GM12878 (cell line): ENCODE data around the gene CYP2C18. TPM values are rescaled to one million over a fixed set of nuclear protein-coding genes. Genes with fewer than 3 reads are reported as not detected.

Experiments
- ATAC-seq: fragments of 200-7000 bp; cut with Tn5 transposase; 3 replicates; pipeline ENCODE4 v1.9.1; 2020; ENCODE audit warnings: mild to moderate bottlenecking, moderate library complexity
- BruUV-seq: library from RNA; stranded (reverse); fragments of 400-500 nt; replicated peaks from 2 replicates; lab custom pipeline; 2021; lab: Mats Ljungman, UMichigan
- CTCF ChIA-PET: fragments of 300-600 bp; sonication (Branson Sonifier 250); formaldehyde crosslinking; extraction: SDS; loops from one replicate; lab custom pipeline; 2021; ENCODE audit warnings: inconsistent platforms; lab: Yijun Ruan, JAX
- POLR2A ChIA-PET: fragments of 350-600 bp; formaldehyde crosslinking; extraction: SDS; loops from one replicate; lab custom pipeline; 2021; ENCODE audit warnings: inconsistent platforms; lab: Charles Lee
- RAD21 ChIA-PET: fragments of 300-600 bp; sonication (Branson Sonifier 250); formaldehyde crosslinking; loops from one replicate; lab custom pipeline; 2023; ENCODE audit warnings: antibody characterized with exemption; ENCODE audit not compliant: unreplicated experiment; lab: Charles Lee
- SMC1A ChIA-PET: fragments of 300-600 bp; sonication (Branson Sonifier 250); formaldehyde crosslinking; loops from one replicate; lab custom pipeline; 2023; ENCODE audit not compliant: unreplicated experiment, uncharacterized antibody; lab: Charles Lee
- DNase-seq: peaks from one replicate; pipeline ENCODE4 v3.0.0-alpha.2; 2011; ENCODE audit warnings: low read depth, low spot score
- FAIRE-seq: peaks from 3 replicates; lab custom pipeline; 2011; peaks lifted over from hg19 to GRCh38; lab: Jason Lieb, UNC
- H2AFZ ChIP-seq: 2 replicates; pipeline ENCODE4 v1.6.0; 2011; ENCODE audit warnings: low read depth, low read length, control low read depth; ENCODE audit not compliant: control insufficient read depth
- H3K27ac ChIP-seq: 2 replicates; pipeline ENCODE4 v1.5.1; 2011; ENCODE audit warnings: control low read depth; ENCODE audit not compliant: control insufficient read depth, insufficient read depth
- H3K27me3 ChIP-seq, 2 experiments: replicated peaks in 1 of 2; 2 replicates each; pipeline versions ENCODE4 v1.6.0 to v1.6.1; 2011; ENCODE audit warnings: low read length in 1 of 2; ENCODE audit not compliant: control insufficient read depth in 2 of 2, insufficient read depth in 2 of 2
- H3K36me3 ChIP-seq, 2 experiments: 2 replicates each; pipeline ENCODE4 v1.5.1; 2011; ENCODE audit warnings: low read length in 1 of 2; ENCODE audit not compliant: control insufficient read depth in 2 of 2, insufficient read depth in 2 of 2
- H3K4me1 ChIP-seq: 2 replicates; pipeline ENCODE4 v1.6.1; 2011; ENCODE audit warnings: mild to moderate bottlenecking, low read length, moderate library complexity, mixed read lengths; ENCODE audit not compliant: control insufficient read depth, insufficient read depth
- H3K4me2 ChIP-seq: 2 replicates; pipeline ENCODE4 v1.6.0; 2011; ENCODE audit warnings: control low read depth; ENCODE audit not compliant: control insufficient read depth, insufficient read depth
- H3K4me3 ChIP-seq: fragments of 200-600 bp; sonication (generic); 2 replicates; pipeline ENCODE4 v1.5.1; 2016
- H3K79me2 ChIP-seq: 2 replicates; pipeline ENCODE4 v1.6.0; 2011; ENCODE audit warnings: low read length; ENCODE audit not compliant: control insufficient read depth, insufficient read depth
- H3K9ac ChIP-seq: 2 replicates; pipeline ENCODE4 v1.8.0; 2011; ENCODE audit warnings: low read length, control low read depth, mixed read lengths; ENCODE audit not compliant: control insufficient read depth, insufficient read depth
- H3K9me3 ChIP-seq: replicated peaks from 3 replicates; pipeline ENCODE4 v1.5.1; 2011; ENCODE audit warnings: mild to moderate bottlenecking, low read length; ENCODE audit not compliant: control insufficient read depth, insufficient read depth
- H4K20me1 ChIP-seq: 2 replicates; pipeline ENCODE4 v1.6.0; 2011; ENCODE audit not compliant: control insufficient read depth, insufficient read depth
- IKZF2 ChIP-seq, 2 experiments: fragments of 450-650 bp; IDR thresholded peaks; 2 replicates each; pipeline ENCODE4 v1.6.1; 2017; ENCODE audit warnings: mild to moderate bottlenecking in 2 of 2, moderate library complexity in 2 of 2
- MYC ChIP-seq: IDR thresholded peaks from 2 replicates; pipeline ENCODE4 v1.6.1; 2011; ENCODE audit warnings: mild to moderate bottlenecking, low read length, moderate library complexity, inconsistent platforms; ENCODE audit not compliant: insufficient read depth, insufficient replicate concordance, insufficient read length, severe bottlenecking
- RAD21 ChIP-seq: IDR thresholded peaks from 2 replicates; pipeline ENCODE4 v1.6.1; 2011; ENCODE audit warnings: mild to moderate bottlenecking, low read depth, low read length, moderate library complexity; ENCODE audit not compliant: insufficient read depth
- SMAD5 ChIP-seq: IDR thresholded peaks from 2 replicates; pipeline ENCODE4 v1.6.1; 2016; ENCODE audit warnings: antibody characterized with exemption, low read depth
- TCF7 ChIP-seq: IDR thresholded peaks from 2 replicates; pipeline ENCODE4 v1.6.1; 2014; ENCODE audit warnings: antibody characterized with exemption, borderline replicate concordance
- in situ Hi-C: fragments of 300-500 bp; cut with MboI; formaldehyde crosslinking; loops from 9 replicates; pipeline ENCODE4 v1.14.3; 2018; ENCODE audit warnings: mixed read lengths
- intact Hi-C: fragments of 100-400 bp; cut with micrococcal nuclease; formaldehyde crosslinking; loops from one replicate; pipeline ENCODE4 v1.14.2; 2022; ENCODE audit not compliant: unreplicated experiment
- polyA plus RNA-seq, 11 experiments: library from polyadenylated mRNA; depleted of rRNA in 4 of 11; unstranded in 6 of 11; stranded (reverse) in 5 of 11; fragments of >200 nt; fragmentation: Nextera tagmentation in 4 of 11; fragmentation: Illumina TruSeq in 1 of 11; extraction: Ambion mirVana in 4 of 11; extraction: Trizol in 1 of 11; gene quantifications; 1 replicate in 1 of 11; 2 replicates in 10 of 11; pipeline versions ENCODE4 v1.2.1 to v1.2.3, GENCODE V29; 2011 to 2016; ENCODE audit warnings: inconsistent platforms in 2 of 11, missing spikeins in 2 of 11, low read depth in 1 of 11
- total RNA-seq, 4 experiments: library from RNA; depleted of rRNA in 3 of 4; stranded (reverse); fragments of >200 nt in 3 of 4; fragmentation: Illumina TruSeq in 1 of 4; extraction: Trizol in 1 of 4; gene quantifications; 2 replicates each; pipeline versions ENCODE4 v1.2.1 to v1.2.3, GENCODE V29; 2013 to 2021
- TF ChIP-seq, protein P1 (sequence below): fragments of 450-650 bp; IDR thresholded peaks from 2 replicates; pipeline ENCODE4 v1.6.1; 2016; ENCODE audit warnings: mild to moderate bottlenecking

The CYP2C18 gene
- total and polyA plus RNA-seq, 10 of the 15 experiments (the other 5 are each of a cell fraction or from before 2014, with no cell fraction given), result 0.05 to 0.12 (median 0.07) TPM; not detected in 5

DNA sequence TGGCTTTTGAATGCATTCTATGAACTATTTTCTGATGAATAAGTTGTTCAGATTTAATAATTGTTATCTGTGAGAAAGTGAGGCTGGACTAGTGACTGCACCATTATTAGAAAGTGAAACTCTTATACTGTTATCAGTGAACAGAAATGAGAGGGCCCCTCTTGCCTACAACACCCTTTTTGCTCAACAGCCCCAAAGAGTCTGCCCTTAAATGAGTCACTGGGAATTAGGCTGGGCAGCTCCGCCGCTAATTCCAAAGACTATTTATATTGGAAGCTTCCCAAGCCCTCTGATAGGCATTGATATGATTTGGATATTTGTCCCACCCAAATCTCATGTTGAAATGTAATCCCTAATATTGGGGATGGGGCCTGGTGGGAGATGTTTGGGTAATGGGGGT lies 7.0 kb upstream of the CYP2C18 start (continued):
- no peak for TF ChIP-seq IKZF2 (IDR thresholded peaks at IDR 0.05)

DNA sequence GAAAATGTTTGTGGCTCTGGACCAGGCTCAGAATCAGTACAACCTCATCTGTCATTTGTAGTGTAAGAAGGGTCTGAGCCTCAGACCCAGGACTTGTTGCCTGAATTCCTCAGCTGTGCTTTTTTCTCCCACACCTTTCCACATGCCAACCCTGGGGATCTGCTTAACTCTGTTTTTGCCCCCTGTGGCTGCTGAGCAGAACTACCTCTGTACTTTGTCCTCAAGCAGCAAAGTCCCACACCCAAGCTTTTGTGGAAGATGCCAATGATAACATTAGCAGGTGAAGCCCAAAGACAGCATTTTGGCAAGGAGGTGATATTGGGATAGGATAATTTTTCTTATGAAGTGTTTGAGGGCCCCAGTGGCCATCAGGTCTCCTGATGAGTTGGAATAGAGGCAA lies 5.8 kb upstream of the CYP2C18 start:
- TF ChIP-seq TCF7 (no peak), MYC (no peak), SMAD5 (no peak), RAD21 (no peak)
- TF ChIP-seq, protein P1, sequence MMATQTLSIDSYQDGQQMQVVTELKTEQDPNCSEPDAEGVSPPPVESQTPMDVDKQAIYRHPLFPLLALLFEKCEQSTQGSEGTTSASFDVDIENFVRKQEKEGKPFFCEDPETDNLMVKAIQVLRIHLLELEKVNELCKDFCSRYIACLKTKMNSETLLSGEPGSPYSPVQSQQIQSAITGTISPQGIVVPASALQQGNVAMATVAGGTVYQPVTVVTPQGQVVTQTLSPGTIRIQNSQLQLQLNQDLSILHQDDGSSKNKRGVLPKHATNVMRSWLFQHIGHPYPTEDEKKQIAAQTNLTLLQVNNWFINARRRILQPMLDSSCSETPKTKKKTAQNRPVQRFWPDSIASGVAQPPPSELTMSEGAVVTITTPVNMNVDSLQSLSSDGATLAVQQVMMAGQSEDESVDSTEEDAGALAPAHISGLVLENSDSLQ, result no peak
- TF ChIP-seq, all 136 proteins: peak for 0
- Histone ChIP-seq H4K20me1 (no peaks in the 10 kb centered on the region), H3K9ac (no peak overlapping the region), H3K4me2 (no peak overlapping the region), H3K36me3 (no peaks in the 10 kb centered on the region), H2AFZ (no peak overlapping the region), H3K27me3 (no peaks in the 10 kb centered on the region), H3K4me1 (no peaks in the 10 kb centered on the region), H3K79me2 (no peaks in the 10 kb centered on the region), H3K27ac (no peak overlapping the region), H3K9me3 (no peaks in the 10 kb centered on the region), H3K4me3 (no peak overlapping the region)
- in situ Hi-C loops (no loop called here), intact Hi-C loops (no loop called here)
- ChIA-PET POLR2A (no interaction called here), RAD21 (no interaction called here), SMC1A (no interaction called here), CTCF (no interaction called here)
- FAIRE-seq (no peak), ATAC-seq (peak; percentile 60), DNase-seq (no peak)
- BruUV-seq, result no TSS peak
